ENCODE data around the gene USF1.

The USF1 gene

GRCh38 chr1:161088587-161089110 lies 42.9 kb upstream of the USF1 start:
- TF ChIP-seq ZNF70 (CRISPR knock-in tag; IDR thresholded peaks at IDR 0.05), result no peak
- TF ChIP-seq OSR1 (CRISPR knock-in tag; IDR thresholded peaks at IDR 0.05), result no peak
- no peak for TF ChIP-seq GLIS3 (CRISPR knock-in tag; IDR thresholded peaks at IDR 0.05)
- no peak for TF ChIP-seq CSRNP3 (CRISPR knock-in tag; IDR thresholded peaks at IDR 0.05)
- no peak for TF ChIP-seq ARNTL (CRISPR knock-in tag; IDR thresholded peaks at IDR 0.05; ENCODE audit: borderline replicate concordance, low read depth)
- TF ChIP-seq CSDC2 (CRISPR knock-in tag; IDR thresholded peaks at IDR 0.05), result no peak
- TF ChIP-seq BACH2 (CRISPR knock-in tag; IDR thresholded peaks at IDR 0.05; ENCODE audit: borderline replicate concordance), result no peak
- no peak for TF ChIP-seq ESRRG (CRISPR knock-in tag; IDR thresholded peaks at IDR 0.05)
- TF ChIP-seq POU6F1 (CRISPR knock-in tag; IDR thresholded peaks at IDR 0.05; ENCODE audit: borderline replicate concordance, low read depth), result no peak
- TF ChIP-seq ISL1 (CRISPR knock-in tag; IDR thresholded peaks at IDR 0.05), result no peak
- no peak for TF ChIP-seq ZNF8 (CRISPR knock-in tag; IDR thresholded peaks at IDR 0.05)
- no peak for TF ChIP-seq TCF4 (CRISPR knock-in tag; IDR thresholded peaks at IDR 0.05; ENCODE audit: borderline replicate concordance)
- peak; percentile 29; the same call in 2 of the 3 replicates for ATAC-seq

GRCh38 chr1:161086457-161086856 lies 40.7 kb upstream of the USF1 start:
- TF ChIP-seq BACH2 (CRISPR knock-in tag; IDR thresholded peaks at IDR 0.05; ENCODE audit: borderline replicate concordance) (no peak), CSRNP3 (CRISPR knock-in tag; IDR thresholded peaks at IDR 0.05) (no peak), ZNF565 (CRISPR knock-in tag; conservative IDR thresholded peaks at IDR 0.05; ENCODE audit: low read depth) (no peak), ZFP30 (CRISPR knock-in tag; IDR thresholded peaks at IDR 0.05) (no peak), ZNF70 (CRISPR knock-in tag; IDR thresholded peaks at IDR 0.05) (no peak), OSR1 (CRISPR knock-in tag; IDR thresholded peaks at IDR 0.05) (no peak), GLIS3 (CRISPR knock-in tag; IDR thresholded peaks at IDR 0.05) (no peak), ZC3H10 (CRISPR knock-in tag; IDR thresholded peaks at IDR 0.05) (no peak), ESRRG (CRISPR knock-in tag; IDR thresholded peaks at IDR 0.05) (no peak), CSDC2 (CRISPR knock-in tag; IDR thresholded peaks at IDR 0.05) (no peak), ARNTL (CRISPR knock-in tag; IDR thresholded peaks at IDR 0.05; ENCODE audit: borderline replicate concordance, low read depth) (no peak), POU6F1 (CRISPR knock-in tag; IDR thresholded peaks at IDR 0.05; ENCODE audit: borderline replicate concordance, low read depth) (no peak), CREB5 (CRISPR knock-in tag; IDR thresholded peaks at IDR 0.05; ENCODE audit: low read depth) (no peak), PPARA (CRISPR knock-in tag; IDR thresholded peaks at IDR 0.05; ENCODE audit: borderline replicate concordance) (no peak)
- ATAC-seq, result no peak

- ATAC-seq, result no peak
- TF ChIP-seq ZNF565 (CRISPR knock-in tag; conservative IDR thresholded peaks at IDR 0.05; ENCODE audit: low read depth), result no peak
- TF ChIP-seq BACH2 (CRISPR knock-in tag; IDR thresholded peaks at IDR 0.05; ENCODE audit: borderline replicate concordance), result no peak
- no peak for TF ChIP-seq ARNTL (CRISPR knock-in tag; IDR thresholded peaks at IDR 0.05; ENCODE audit: borderline replicate concordance, low read depth)
These were observed 39.4 kb upstream of the USF1 start for GRCh38 chr1:161085165-161085564.

- no peak for ATAC-seq
- no peak for TF ChIP-seq SNAI2 (CRISPR knock-in tag; IDR thresholded peaks at IDR 0.05)
- no peak for TF ChIP-seq BACH2 (CRISPR knock-in tag; IDR thresholded peaks at IDR 0.05; ENCODE audit: borderline replicate concordance)
- no peak for TF ChIP-seq OSR1 (CRISPR knock-in tag; IDR thresholded peaks at IDR 0.05)
- no peak for TF ChIP-seq ZNF70 (CRISPR knock-in tag; IDR thresholded peaks at IDR 0.05)
- no peak for TF ChIP-seq POU6F1 (CRISPR knock-in tag; IDR thresholded peaks at IDR 0.05; ENCODE audit: borderline replicate concordance, low read depth)
- TF ChIP-seq PATZ1 (CRISPR knock-in tag; IDR thresholded peaks at IDR 0.05; ENCODE audit: borderline replicate concordance), result no peak
- TF ChIP-seq CSDC2 (CRISPR knock-in tag; IDR thresholded peaks at IDR 0.05), result no peak
- TF ChIP-seq GLIS3 (CRISPR knock-in tag; IDR thresholded peaks at IDR 0.05), result no peak
- no peak for TF ChIP-seq ZNF8 (CRISPR knock-in tag; IDR thresholded peaks at IDR 0.05)
These were observed 38.8 kb upstream of the USF1 start for GRCh38 chr1:161084597-161084988.
